ENCODE results near the gene MKNK1.

- TF ChIP-seq POLR2A (IDR thresholded peaks at IDR 0.05): no peak
- TF ChIP-seq, protein P1, sequence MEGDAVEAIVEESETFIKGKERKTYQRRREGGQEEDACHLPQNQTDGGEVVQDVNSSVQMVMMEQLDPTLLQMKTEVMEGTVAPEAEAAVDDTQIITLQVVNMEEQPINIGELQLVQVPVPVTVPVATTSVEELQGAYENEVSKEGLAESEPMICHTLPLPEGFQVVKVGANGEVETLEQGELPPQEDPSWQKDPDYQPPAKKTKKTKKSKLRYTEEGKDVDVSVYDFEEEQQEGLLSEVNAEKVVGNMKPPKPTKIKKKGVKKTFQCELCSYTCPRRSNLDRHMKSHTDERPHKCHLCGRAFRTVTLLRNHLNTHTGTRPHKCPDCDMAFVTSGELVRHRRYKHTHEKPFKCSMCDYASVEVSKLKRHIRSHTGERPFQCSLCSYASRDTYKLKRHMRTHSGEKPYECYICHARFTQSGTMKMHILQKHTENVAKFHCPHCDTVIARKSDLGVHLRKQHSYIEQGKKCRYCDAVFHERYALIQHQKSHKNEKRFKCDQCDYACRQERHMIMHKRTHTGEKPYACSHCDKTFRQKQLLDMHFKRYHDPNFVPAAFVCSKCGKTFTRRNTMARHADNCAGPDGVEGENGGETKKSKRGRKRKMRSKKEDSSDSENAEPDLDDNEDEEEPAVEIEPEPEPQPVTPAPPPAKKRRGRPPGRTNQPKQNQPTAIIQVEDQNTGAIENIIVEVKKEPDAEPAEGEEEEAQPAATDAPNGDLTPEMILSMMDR (IDR thresholded peaks at IDR 0.05): no peak
Observed at GRCh38 chr1:46512792-46513190, 91.3 kb downstream of the MKNK1 start.

All from uterus (tissue), 2 donors.